Measurements from ENCODE around the gene LRPAP1. TPM values are rescaled to one million over a fixed set of nuclear protein-coding genes. Genes with fewer than 3 reads are reported as not detected.

LRPAP1 gene
- total RNA-seq, 1 donor from 2014 or later: 120 TPM

DNA sequence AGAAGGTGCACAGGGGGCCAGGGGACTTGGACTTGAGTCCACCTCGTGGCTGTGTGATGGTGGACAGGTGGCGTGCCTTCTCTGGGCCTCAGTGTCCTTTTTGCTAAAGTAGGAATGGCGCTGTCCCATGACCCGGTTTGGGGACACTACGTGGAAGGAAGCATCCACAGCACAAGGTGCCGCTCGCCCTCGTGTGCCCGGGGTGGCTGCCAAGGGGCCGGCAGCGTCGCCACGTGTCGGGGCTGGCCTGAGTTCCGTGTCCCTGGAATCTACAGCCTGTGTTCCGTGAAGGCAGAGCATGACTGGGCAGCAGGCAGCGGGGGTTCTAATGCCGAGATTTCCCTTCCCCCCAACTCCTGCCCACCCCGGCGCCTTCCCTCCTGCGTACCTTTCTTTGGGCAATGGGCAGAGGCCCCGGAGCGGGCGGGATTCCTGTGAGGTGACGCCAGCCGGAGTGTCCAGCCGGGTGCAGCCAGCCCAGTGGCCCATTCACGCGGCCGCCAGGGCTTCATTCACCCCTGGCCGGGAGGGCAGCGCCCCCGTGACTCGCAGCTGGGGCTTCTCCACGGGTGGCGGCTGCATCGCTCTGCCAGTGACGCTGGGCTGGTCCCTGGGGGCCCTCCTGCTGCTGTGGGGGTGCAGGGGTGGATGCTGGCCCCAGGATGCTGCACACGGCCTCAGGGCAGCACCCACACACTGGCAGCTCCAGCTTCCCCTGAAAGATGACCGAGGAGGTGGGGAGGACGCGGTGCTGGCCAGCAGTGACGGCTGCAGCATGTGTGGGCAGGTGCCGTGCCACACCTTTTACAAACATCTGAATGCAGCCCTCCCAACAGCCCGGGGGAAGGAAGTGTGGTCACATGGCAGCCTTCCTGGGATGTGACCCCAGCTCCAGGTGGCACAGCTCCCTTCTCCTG, 47.9 kb downstream of the LRPAP1 start:
- DNase-seq: no peak

DNA sequence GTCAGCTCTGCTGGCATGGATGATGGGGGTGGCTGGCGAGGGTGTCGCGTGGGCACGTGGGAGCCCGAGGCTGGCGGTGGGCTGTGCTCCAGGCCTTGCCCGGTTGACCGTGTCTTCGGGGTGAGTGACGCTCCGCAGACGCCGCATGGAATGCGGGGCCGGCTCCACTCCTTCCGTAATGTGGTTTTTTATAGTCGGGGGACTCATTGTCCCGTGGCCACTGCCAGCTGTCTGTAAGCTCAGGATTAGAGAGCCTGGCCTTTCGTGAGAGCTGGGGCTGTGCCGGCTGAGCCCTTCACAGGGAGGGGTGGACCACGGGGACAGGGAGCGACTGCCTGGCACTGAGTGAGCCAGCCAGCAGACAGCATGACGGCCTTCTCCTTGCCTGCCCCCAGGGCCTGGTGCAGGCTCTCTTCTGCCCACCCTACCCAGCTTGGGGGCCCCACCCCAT, 48.7 kb downstream of the LRPAP1 start:
- DNase-seq: no peak

DNA sequence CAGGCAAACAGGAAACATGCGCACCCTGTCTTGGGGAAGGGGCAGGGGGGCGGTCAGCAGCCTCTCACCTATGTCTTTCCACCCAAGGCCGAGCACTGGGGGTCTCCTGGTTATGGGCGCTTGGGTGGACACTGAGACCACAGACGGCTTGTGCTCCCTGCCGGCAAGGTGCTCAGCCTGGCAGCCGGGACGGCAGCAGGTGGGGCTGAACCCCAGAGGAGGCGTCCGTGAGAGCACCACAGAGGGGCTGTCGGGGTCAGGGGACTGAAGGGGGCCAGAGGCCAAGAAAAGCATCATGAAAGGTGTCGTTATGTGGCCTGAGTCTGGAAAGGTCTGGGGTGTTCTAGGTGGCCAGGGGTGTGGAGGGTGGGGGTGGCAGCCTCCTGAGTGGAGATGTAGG, 49.5 kb downstream of the LRPAP1 start:
- DNase-seq: no peak

DNA sequence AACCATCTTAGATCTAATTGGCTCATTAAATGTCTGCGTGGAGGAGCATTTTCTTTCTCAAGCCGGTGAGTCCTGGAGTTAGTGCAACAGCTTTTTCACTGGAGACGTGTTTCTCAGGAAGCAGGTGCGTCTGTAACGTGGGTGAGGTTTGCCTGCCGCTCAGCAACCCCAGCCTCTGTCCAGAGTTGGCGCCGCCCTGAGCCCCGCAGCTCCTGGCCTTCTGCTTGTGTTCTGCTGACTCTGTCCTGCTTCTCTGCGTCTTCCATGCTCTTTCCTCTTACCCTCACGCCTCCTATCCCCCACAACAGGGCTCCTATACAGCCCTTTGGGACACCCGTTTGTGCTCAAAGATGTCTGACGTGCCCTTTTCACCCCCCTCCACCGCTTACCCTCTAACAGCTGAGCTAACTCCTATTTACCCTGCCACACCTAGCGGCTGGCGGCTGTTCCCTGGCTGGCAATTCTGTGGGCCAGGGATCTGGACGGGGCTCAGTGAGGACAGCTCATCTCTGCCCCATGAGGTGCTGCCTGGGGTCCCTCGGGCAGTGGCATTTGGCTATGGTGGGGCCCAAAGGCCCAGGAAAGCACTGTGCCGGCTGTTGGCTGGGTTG, 50.3 kb downstream of the LRPAP1 start:
- no peak for DNase-seq

DNA sequence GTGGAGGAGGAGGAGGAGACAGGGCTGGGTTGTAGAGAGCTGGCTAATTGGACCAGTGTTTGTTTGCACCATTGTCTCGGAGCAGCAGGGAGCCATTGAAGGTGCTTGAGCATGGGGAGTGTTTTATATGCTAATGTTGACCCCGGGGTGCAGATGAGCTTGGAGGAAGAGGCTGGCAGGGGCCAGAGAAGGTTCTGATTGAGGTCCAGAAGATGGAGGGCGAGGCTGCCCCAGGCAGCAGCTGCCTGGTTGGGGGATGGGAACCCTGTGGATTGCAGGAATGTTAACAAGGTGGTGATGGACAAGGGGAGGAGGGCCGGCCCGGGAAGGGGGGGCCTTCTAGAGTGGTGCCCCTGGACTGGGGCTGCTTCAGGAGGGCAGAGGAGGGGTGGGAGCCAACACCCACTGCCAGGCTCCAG, 51.1 kb downstream of the LRPAP1 start:
- DNase-seq: no peak

DNA sequence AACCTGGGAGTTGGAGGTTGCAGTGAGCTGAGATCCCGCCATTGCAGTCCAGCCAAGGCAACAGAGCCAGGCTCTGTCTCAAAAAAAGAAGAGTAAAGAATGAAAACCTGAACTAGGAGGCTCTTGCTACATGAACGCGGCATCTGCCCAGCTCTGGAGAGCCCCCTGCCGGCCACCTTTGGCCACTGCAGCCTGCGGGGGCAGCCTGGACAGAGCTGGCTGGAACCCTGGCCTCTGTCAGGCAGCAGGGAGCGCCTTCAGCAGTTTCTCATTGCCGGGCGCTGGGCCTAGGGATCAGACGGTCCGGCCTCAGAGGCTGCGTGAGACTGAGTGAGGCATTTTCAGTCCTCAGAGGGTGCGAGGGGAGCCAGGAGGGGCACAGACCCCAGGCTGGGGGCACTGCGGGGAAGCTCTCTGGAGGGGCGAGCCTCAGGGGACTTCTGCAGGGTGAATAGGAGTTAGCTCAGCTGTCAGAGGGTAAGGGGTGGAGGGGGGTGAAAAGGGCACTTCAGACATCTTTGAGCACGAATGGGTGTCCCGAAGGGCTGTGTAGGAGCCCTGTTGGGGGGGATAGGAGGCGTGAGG, 51.6 kb downstream of the LRPAP1 start:
- DNase-seq: peak; percentile 82

DNA sequence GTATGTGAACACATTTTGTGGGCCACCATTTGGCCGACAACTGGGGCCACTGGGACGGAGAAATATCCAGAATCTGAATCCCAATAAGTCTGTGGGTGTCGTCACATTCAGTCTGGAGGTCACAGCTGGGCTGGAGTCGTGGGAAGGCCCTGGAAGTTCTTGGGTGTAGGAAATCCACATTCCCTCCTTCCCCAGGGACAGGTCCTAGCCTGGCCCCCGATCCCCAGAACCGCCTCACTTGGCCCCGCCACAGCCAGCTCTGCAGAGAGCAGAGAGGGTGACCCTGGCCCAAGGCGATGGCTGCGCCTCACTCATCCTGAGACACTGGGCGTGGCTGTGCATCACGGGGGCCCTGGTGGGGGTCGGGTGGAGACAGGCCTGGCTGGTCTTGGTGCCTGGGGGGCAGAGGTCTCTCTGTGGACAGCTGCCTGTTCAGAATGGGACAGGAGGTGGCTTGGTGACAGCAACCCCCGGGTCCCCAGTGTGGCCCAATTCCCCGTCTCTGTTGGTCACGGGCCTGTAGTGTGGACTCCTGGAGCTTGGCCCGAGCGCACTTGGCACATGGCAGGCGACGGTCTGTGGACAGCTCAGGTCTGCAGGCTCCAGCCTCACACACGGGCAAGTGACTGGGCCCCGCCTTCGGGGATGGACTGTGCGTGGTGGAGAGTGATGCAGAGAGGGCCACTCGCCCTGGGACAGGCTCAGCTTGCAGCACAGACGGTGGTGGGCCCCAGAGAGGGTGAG, 52.7 kb downstream of the LRPAP1 start:
- no peak for DNase-seq

DNA sequence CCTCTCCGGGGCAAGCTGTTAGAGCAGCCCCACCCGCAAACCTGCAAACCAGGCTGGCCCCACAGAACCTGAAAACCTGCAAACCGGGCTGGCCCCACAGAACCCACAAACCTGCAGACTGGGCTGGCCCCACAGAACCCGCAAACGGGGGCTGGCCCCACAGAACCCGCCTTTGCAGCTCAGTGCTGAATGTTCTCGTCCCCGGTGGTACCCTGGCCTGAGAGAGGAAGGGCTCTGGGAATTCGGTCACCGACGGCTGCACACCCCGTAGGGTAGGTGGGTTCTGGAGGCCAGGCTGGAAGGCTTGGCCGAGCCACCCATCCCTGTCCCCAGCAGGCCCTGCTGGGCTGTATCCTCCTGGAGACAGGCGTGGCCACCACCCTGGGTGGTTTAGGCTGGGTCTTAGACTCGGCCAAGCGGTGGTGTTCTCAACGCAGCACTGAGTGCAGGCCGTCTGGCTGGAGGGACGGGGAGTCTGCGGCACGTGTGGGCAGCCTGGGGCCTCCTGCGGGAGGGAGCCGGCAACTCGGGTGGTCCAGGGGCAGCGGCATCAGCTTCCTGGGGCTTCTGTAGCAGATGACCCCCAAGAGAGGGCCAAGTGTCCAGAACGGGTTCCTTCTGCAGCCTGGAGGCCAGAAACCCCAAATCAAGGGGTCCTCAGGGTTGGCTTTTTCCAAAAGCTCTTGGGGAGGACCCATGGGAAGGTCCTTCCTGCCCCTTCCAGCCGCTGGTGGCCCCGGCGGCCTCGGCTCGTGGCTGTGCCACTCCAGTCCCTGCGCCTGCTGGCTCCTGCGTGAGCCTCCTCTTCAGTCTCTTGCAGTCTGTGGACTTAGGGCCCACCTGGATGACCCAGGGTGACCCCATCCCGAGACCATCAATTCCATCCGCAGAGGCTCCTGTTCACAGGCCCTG, 53.5 kb downstream of the LRPAP1 start:
- DNase-seq: no peak

DNA sequence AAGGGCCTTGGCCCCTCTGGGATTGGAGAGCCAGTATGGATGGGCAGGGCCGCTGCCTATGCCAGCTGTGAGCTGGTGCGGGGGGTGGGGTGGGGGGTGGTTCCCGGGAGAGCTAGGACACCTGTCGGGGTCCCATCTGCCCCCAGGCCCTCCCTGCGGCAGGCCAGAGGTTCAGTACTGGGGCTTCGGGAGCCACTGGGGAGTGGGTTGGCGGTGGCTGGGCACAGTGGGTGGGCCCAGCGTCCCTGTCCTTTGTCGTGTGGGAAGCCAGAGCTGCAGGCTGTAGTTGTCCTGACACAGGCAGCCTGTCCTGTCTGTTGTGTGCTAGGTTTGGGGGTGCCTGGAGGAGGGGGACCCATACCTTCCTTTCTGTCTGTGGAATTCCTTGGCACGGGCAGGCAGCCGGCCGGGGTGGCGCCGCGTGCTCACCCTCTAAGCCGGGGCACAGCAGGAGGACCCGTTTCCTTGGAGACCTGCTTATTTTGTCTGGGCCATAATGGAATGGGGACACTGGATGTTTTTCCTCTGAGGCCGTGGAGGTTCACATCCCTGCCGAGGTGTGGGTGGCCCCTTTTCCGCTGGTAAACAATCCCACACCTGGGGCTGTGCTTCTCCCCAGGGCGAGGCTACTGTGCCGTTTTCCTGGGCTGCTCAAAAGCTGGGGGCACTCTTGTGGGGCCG, 54.3 kb downstream of the LRPAP1 start:
- no peak for DNase-seq

DNA sequence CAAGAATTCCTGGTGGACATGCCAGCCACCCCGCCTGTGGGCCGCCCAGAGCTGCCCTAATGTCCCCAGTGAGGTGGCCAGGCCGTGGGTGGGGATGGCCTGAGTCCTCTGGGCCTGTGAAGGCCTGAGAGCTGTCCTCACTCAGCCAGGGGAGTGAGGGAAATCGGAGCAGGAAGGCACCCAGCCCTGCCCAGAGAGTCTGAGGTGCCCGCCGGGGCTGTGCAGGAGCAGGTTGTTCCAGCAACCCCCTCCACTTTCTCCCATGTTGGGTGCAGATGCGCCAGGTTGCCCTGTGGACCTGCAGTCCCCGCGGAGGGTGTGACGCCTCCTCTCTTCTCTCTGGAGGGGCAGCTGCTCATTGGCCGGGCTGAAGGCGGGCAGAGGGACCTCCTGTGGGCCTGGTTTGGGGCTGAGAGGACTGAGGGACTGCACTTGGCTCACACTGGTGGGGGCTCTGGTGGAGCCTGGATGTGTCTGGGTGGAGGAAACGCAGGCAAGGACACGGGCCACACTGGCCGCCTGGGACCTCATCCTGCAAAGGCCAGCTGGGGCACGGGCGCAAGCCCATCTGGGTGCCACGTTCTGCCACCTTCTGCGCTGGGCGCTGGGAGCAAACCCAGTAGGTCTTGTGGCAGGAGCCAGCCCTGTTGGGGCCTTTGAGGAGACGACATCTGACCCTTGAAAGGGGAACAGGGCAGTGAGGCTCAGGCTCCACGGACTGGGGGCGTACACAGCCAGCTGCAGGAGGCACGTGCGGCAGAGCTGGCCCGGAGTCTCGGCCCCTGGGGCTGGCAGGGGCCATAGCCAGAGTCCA, 55.1 kb downstream of the LRPAP1 start:
- no peak for DNase-seq

DNA sequence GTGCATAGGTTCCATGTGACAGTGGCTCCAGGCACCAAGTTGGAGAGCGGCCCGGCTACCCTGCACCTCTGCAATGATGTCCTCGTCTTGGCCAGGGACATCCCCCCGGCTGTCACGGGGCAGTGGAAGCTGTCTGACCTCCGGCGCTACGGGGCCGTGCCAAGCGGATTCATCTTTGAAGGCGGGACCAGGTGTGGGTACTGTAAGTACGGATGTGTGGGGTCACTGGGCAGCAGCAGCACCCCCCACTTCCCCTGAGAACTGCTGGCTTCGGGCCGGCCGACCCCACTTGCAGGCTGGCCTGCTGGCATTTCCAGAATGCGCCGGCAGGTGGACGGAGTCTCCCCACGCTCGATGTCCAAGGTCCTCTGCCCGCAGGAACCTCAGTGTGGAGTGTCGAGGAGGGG, 55.9 kb downstream of the LRPAP1 start:
- DNase-seq: no peak

DNA sequence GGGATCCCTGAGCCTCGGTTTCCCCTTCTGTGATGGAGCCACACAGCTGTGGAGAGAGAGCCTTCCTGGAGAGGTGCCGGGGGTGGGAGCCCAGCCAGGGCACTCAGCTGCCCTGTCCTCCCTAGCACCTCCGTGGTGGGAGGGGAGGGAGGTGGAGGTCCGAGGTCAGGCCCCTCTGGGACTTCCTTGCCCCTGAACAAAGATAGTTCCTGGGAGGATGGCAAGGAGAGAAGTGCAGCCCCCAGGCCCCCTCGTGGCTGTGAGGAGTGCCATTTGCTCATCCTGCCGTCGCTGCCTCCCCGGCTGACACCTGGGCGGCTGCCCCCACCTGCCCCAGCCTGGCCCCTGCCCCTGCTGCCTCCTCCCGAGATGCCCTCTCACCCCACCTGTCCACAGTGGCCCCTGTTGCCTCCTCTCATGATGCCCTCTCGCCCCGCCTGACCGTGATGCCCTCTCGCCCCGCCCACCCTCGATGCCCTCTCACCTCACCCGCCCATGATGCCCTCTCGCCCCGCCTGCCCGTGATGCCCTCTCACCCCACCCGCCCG, 56.4 kb downstream of the LRPAP1 start:
- DNase-seq: no peak

DNA sequence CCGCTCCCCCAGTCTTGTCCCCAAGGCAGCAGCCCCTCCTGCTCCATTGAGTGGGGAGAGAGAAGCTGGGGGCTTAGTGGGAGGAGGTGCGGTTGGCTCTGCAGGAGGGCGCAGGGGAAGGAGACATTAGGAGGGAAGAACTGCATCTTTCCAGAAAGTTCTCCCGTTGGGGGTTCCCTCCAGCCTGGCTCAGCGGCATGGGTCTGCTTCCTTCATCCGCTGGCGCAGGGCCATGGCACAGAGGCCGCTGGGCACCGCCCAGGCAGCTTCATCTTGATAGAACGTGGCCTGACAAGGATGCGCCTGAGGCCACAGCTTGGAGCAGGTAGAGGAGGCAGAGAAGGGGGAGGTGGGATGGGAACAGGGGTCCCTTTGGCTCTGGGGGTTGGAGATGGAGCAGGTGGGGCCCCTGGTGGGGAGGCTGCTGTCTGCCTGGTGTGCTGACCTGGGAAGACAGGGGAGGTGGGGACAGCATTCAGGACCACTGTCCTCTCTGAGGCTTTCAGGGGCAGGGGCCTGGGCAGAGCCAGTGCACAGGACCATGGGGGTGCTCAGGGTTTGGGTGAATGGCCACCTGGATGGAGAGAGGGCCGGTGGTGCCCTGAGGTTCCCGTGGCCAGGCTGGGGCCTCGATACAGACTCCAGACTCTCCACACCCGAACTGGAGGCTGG, 57.0 kb downstream of the LRPAP1 start:
- no peak for DNase-seq

DNA sequence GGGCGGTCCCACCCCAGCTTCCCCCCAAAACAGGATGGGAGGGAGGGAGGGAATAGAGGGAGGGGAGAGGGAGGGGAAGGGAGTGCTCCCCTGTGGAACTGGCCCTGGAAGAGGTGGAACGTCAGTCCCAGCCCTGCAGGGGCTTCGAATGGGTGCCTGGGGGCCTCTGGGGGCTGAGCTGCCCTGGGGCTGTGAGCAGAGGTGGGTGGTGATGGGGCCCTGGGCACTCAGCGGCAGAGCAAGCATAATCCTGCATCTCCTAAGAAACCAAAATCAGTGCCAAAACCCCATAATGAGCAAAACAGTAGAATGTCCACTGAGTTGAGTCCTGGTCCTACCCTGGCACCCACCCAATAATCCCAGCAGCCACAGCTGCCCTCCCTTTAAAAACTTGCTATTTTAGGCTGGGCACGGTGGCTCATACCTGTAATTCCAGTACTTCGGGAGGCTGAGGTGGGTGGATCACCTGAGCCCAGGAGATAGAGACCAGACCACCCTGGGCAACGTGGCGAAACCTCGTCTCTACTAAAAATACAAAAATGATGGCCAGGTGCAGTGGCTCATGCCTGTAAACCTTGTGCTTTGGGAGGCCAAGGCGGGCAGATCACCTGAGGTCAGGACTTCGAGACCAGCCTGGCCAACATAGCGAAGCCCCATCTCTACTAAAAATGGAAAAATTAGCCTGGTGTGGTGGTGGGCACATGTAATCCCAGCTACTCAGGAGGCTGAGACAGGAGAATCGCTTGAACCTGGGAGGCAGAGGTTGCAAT, 58.0 kb downstream of the LRPAP1 start:
- DNase-seq: no peak

DNA sequence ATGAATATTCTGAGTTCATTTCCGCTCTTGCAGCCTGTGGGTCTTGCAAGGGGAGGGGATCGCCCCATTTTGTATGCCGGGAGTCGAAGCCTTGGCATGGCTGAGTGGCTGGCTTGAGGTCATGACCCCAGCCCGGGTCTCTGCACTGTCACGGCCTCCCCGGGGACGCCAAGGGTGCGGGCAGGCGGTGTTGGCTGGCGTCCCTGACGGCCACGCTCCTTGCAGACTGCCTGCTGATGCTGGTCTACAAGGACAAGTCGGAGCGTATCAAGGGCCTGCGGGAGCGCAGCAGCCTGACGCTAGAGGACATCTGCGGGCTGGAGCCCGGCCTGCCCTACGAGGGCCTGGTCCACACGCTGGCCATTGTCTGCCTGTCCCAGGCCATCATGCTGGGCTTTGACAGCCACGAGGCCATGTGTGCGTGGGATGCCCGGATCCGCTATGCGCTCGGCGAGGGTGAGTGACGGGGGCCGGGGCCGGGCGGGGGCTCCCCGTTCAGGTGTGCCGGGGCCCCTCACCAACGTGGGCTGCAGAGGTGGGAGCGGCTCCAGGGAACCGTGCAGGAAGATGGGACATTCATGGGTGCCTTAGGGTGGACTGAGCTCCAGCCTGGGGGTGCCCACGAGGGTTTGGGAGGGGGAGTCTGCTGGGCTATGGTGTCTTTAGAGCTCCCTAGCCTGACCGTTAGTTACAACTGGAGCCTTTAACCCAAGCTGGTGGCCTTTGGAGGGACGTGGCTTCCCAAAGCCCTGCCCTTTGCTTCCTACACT, 58.9 kb downstream of the LRPAP1 start:
- DNase-seq: no peak

DNA sequence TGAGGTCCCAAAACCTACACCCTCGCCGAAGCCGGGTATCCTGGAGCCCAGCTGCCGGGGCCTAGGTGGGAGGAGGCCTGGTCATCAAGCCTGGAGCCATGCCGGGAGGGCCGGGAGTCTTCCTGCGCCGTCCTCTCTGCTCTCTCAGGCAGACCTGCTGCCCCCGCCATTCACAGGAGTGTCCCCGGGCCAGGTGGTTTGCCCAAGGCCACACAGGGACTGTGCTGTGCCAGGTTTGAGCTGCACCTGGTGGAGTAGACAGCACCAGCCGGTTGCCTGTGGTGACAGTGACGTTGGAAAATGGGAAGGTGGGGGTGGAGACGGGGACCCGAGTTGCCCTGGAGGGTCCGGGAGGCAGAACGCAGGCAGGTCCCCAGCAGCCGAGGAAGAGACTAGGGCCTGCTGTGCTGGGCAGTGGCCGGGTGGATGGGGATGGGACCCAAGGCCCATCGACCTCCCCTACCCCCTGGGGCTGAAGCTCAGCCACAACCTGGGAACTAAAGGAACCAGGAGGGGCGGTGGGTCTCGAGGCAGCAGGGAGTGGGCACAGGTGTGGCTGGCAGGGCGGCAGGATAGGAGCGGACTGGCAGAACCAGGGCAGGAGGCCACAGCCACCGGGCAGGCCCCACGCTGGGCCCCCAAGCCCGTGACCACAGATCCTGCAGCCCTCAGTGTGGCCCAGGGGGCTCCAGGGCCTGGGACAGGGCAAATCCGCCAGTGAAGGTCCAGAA, 59.6 kb downstream of the LRPAP1 start:
- DNase-seq: no peak

DNA sequence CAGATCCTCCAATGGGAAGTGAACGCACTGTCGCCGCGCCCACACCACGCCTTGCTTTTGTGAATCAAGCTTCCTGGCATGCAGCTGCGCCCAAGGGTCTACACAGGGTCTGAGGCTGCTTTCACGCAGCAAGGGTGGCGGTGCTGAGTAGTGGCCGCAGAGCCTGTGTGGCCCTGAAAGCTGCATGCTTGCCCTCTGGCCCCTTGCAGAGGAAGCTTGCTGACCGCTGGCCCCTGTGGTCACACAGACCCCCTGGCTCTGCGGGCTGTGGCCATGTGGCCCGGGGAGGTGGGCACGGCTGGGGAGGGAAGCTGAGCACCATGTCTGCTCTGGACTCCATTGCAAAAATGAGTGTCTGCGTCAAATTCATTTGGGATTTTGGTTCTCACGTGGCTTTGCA, 60.3 kb downstream of the LRPAP1 start:
- no peak for DNase-seq

Measured in dermis blood vessel endothelial cell (primary cell).